Measurements from ENCODE around the gene ADGRG2.
"Not testable (repeated sequence)": the region's sequence is repeated elsewhere in the genome, so short reads cannot be mapped to it uniquely, and the experiment has no call there.

ADGRG2 gene

DNA sequence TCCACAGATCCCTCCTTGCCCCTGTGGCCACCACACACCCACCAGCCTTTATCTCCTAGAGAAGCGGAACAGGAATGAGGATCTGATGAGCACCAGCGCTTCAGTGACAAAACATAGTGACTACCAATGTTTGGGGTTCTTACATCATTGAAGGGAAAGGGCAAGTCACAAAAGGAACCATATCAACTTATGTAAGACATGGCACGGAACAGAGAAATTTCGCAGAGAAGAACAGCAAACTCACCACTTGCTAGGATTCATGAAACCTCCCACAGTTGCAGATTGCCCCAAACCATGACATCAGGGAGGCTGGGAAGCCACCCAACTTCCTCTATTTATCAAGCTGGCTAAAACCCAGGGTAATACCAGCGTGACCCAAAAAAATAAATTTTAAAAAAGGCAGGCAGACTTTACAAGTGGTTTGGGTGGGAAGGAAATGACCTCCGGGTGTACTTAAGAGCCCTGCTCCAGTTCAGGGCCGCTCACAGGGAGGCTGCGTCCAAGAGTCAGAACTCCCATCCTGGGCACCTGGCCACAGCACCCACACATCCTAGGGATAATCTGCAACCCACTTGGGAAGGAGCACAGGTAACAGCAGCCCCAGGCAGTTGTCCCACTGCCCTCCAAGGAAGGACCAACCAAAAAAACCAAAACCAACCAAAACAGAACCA is 36.0 kb downstream of the ADGRG2 start:
- Histone ChIP-seq H3K4me1 (ENCODE audit: control insufficient read depth, insufficient read depth, low read length, poor library complexity, severe bottlenecking) (no peaks in the 10 kb centered on the region), H3K9me3 (ENCODE audit: control insufficient read depth, low read length) (no peaks in the 10 kb centered on the region), H3K36me3 (ENCODE audit: control insufficient read depth, insufficient read depth, low read length) (no peaks in the 10 kb centered on the region), H3K27ac (ENCODE audit: low read depth, low read length, severe bottlenecking) (no peak overlapping the region), H3K4me3 (ENCODE audit: extremely low read depth, insufficient read depth, low read length, poor library complexity, severe bottlenecking) (no peak overlapping the region)
- WGBS, 2 experiments (ENCODE audit: insufficient coverage in 2 of 2): no CpG with 5 or more reads among the region's 8 CpGs

GRCh38 chrX:19085666-19086065 is 36.6 kb downstream of the ADGRG2 start:
- Histone ChIP-seq H3K36me3 (ENCODE audit: control insufficient read depth, insufficient read depth, low read length) (no peaks in the 10 kb centered on the region), H3K4me3 (ENCODE audit: extremely low read depth, insufficient read depth, low read length, poor library complexity, severe bottlenecking) (no peak overlapping the region), H3K27ac (ENCODE audit: low read depth, low read length, severe bottlenecking) (no peak overlapping the region), H3K4me1 (ENCODE audit: control insufficient read depth, insufficient read depth, low read length, poor library complexity, severe bottlenecking) (no peaks in the 10 kb centered on the region), H3K9me3 (ENCODE audit: control insufficient read depth, low read length) (no peaks in the 10 kb centered on the region)
- WGBS, 2 experiments (ENCODE audit: insufficient coverage in 2 of 2): 80% methylated on average over 1 of the region's 3 CpGs

DNA sequence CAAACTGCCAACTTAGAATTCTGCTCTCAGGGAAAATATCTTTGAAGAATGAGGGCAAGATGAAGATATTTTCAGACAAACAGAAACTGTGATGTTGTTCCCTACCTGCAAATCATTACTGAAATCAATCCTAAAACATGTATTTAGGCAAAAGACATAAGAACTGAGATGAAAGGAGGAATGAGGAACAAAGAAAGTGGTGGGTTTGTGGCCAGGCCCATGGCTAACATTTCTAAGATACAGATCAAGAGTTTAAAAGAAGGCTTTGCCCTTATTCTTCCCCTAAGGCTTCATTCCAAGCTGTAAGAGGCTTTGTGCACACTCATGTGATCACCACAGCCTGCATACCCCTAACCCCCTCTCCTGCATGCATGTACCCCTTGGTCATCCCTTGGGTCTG is 46.5 kb downstream of the ADGRG2 start:
- Histone ChIP-seq H3K4me1 (ENCODE audit: control insufficient read depth, insufficient read depth, low read length, poor library complexity, severe bottlenecking) (no peaks in the 10 kb centered on the region), H3K4me3 (ENCODE audit: extremely low read depth, insufficient read depth, low read length, poor library complexity, severe bottlenecking) (no peak overlapping the region), H3K9me3 (ENCODE audit: control insufficient read depth, low read length) (no peaks in the 10 kb centered on the region), H3K36me3 (ENCODE audit: control insufficient read depth, insufficient read depth, low read length) (no peaks in the 10 kb centered on the region), H3K27ac (ENCODE audit: low read depth, low read length, severe bottlenecking) (no peak overlapping the region)

GRCh38 chrX:19072372-19072771 is 49.9 kb downstream of the ADGRG2 start:
- Histone ChIP-seq H3K4me1 (ENCODE audit: control insufficient read depth, insufficient read depth, low read length, poor library complexity, severe bottlenecking) (no peaks in the 10 kb centered on the region), H3K36me3 (ENCODE audit: control insufficient read depth, insufficient read depth, low read length) (no peaks in the 10 kb centered on the region), H3K27ac (ENCODE audit: low read depth, low read length, severe bottlenecking) (no peak overlapping the region), H3K9me3 (ENCODE audit: control insufficient read depth, low read length) (no peaks in the 10 kb centered on the region), H3K4me3 (ENCODE audit: extremely low read depth, insufficient read depth, low read length, poor library complexity, severe bottlenecking) (no peak overlapping the region)
- no CpG with 5 or more reads among the region's 3 CpGs for WGBS, 2 experiments (ENCODE audit: insufficient coverage in 2 of 2)

DNA sequence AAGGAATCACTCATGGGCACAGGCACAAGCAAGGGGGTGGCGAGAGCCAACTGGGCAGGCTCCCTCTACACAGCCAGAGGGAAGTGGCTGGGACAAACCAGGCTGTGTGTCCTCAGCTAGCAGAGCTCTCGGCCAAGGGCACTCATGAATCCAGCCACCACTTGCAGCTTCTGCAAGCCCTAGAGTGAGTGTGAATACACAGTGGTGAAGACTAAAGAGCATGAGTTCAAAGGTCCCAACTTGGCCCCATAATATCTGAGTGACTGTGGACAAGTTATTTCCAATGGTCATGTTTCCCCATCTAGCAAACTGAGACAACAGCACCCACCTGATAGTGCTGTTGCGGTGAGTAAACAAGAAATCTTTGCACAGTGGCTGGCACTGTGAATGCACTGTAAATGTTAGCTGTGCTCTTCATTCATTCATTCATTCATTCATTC is 51.7 kb downstream of the ADGRG2 start:
- no peaks in the 10 kb centered on the region for H3K4me1 ChIP-seq (ENCODE audit: control insufficient read depth, insufficient read depth, low read length, poor library complexity, severe bottlenecking)
- no peak overlapping the region for H3K27ac ChIP-seq (ENCODE audit: low read depth, low read length, severe bottlenecking)
- no peaks in the 10 kb centered on the region for H3K36me3 ChIP-seq (ENCODE audit: control insufficient read depth, insufficient read depth, low read length)
- H3K4me3 ChIP-seq (ENCODE audit: extremely low read depth, insufficient read depth, low read length, poor library complexity, severe bottlenecking): no peak overlapping the region
- H3K9me3 ChIP-seq (ENCODE audit: control insufficient read depth, low read length): no peaks in the 10 kb centered on the region
- WGBS, 2 experiments (ENCODE audit: insufficient coverage in 2 of 2): 100% methylated on average over 1 of the region's 3 CpGs; no CpG with 5 or more reads in 1 of the 2 experiments

DNA sequence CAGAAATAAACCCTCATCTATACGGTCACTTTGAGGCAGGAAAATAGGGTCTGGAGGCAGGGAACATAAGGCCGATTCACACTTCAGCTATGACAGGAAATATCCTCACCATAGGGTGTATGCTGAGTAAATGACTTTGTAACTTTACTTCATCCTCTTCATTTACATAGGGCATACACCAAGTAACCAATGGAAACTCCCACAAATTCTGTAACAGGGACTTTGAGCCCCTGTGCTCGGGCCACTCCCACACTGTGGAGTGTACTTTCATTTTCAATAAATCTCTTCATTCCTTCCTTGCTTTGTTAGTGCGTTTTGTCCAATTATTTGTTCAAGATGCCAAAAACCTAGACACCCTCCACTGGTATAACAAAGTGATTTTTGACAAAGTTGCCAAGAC is 55.3 kb downstream of the ADGRG2 start:
- H3K27ac ChIP-seq (ENCODE audit: low read depth, low read length, severe bottlenecking); H3K4me3 ChIP-seq (ENCODE audit: extremely low read depth, insufficient read depth, low read length, poor library complexity, severe bottlenecking); H3K4me1 ChIP-seq (ENCODE audit: control insufficient read depth, insufficient read depth, low read length, poor library complexity, severe bottlenecking); H3K36me3 ChIP-seq (ENCODE audit: control insufficient read depth, insufficient read depth, low read length); H3K9me3 ChIP-seq (ENCODE audit: control insufficient read depth, low read length): not testable (repeated sequence)
- 100% methylated on average over 2 of the region's 4 CpGs; no CpG with 5 or more reads in 1 of the 2 experiments for WGBS, 2 experiments (ENCODE audit: insufficient coverage in 2 of 2)

DNA sequence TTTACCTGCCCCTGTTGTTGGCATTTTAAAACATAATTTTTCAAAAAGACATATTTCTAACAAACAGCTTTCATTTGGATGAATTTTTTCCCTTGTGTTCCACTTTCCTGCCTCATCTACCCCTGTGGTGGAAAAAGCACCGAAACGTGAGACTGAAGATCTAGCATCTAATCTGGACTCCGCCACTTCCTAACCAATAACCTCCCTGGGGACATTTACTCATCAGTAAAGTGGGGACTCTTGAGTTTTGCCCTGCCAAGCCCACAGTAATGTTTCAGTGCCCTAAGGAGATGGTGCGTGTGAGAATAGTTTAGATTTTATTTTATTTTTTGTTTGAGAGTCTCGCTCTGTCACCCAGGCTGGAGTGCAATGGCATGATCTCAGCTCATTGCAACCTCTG is 56.7 kb downstream of the ADGRG2 start:
- no peaks in the 10 kb centered on the region for H3K9me3 ChIP-seq (ENCODE audit: control insufficient read depth, low read length)
- no peaks in the 10 kb centered on the region for H3K4me1 ChIP-seq (ENCODE audit: control insufficient read depth, insufficient read depth, low read length, poor library complexity, severe bottlenecking)
- no peaks in the 10 kb centered on the region for H3K36me3 ChIP-seq (ENCODE audit: control insufficient read depth, insufficient read depth, low read length)
- no peak overlapping the region for H3K27ac ChIP-seq (ENCODE audit: low read depth, low read length, severe bottlenecking)
- WGBS, 2 experiments (ENCODE audit: insufficient coverage in 2 of 2): 100% methylated on average over 1 of the region's 5 CpGs; no CpG with 5 or more reads in 1 of the 2 experiments
- H3K4me3 ChIP-seq (ENCODE audit: extremely low read depth, insufficient read depth, low read length, poor library complexity, severe bottlenecking): no peak overlapping the region

GRCh38 chrX:19064175-19064574 is 58.1 kb downstream of the ADGRG2 start:
- Histone ChIP-seq H3K4me1 (ENCODE audit: control insufficient read depth, insufficient read depth, low read length, poor library complexity, severe bottlenecking) (no peaks in the 10 kb centered on the region), H3K36me3 (ENCODE audit: control insufficient read depth, insufficient read depth, low read length) (no peaks in the 10 kb centered on the region), H3K4me3 (ENCODE audit: extremely low read depth, insufficient read depth, low read length, poor library complexity, severe bottlenecking) (no peak overlapping the region), H3K9me3 (ENCODE audit: control insufficient read depth, low read length) (no peaks in the 10 kb centered on the region), H3K27ac (ENCODE audit: low read depth, low read length, severe bottlenecking) (no peak overlapping the region)
- WGBS, 2 experiments (ENCODE audit: insufficient coverage in 2 of 2): 88 to 89% methylated on average over 4 to 5 of the region's 6 CpGs

DNA sequence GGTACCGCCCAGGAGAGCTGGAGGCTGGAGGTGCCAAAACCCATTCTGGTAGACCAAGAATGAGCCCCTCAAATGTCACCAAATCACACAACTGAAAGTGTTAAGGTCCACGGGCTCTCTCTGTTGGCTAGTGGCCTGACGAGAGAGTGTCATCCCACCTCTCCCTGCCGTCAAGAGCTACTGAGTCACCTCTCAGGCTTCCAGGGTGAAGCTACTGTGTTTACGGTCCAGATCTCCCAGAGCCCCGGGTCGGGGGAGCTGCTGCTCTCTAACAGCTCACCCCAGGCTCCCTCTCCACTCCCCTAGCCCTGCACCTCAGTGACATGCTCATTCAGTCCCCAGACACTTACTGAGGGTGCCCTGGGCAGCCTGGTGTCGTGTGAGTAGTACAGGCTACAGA is 59.2 kb downstream of the ADGRG2 start:
- Histone ChIP-seq H3K36me3 (ENCODE audit: control insufficient read depth, insufficient read depth, low read length) (no peaks in the 10 kb centered on the region), H3K9me3 (ENCODE audit: control insufficient read depth, low read length) (no peaks in the 10 kb centered on the region), H3K4me1 (ENCODE audit: control insufficient read depth, insufficient read depth, low read length, poor library complexity, severe bottlenecking) (no peaks in the 10 kb centered on the region), H3K4me3 (ENCODE audit: extremely low read depth, insufficient read depth, low read length, poor library complexity, severe bottlenecking) (no peak overlapping the region), H3K27ac (ENCODE audit: low read depth, low read length, severe bottlenecking) (no peak overlapping the region)
- WGBS, 2 experiments (ENCODE audit: insufficient coverage in 2 of 2): 85% methylated on average over 5 of the region's 8 CpGs; no CpG with 5 or more reads in 1 of the 2 experiments

DNA sequence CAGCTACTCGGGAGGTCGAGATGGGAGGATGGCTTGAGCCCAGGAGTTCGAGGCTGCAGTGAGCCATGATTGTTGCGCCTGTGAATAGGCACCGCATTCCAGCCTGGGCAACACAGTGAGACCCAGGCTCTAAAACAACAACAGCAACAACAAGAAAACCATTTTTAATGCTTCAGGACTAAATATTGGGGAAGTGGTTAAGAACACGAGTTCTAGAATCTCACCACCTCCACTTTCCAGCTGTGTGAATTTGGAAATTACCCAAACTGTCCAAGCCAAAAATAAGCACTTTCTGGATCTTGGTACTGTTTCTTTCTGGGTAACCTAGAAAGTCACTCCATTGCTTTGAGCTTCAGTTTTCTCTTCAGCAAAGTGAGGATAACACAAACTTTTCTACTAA is 63.2 kb downstream of the ADGRG2 start:
- Histone ChIP-seq H3K4me1 (ENCODE audit: control insufficient read depth, insufficient read depth, low read length, poor library complexity, severe bottlenecking) (no peaks in the 10 kb centered on the region), H3K9me3 (ENCODE audit: control insufficient read depth, low read length) (no peaks in the 10 kb centered on the region), H3K27ac (ENCODE audit: low read depth, low read length, severe bottlenecking) (no peak overlapping the region), H3K4me3 (ENCODE audit: extremely low read depth, insufficient read depth, low read length, poor library complexity, severe bottlenecking) (no peak overlapping the region), H3K36me3 (ENCODE audit: control insufficient read depth, insufficient read depth, low read length) (no peaks in the 10 kb centered on the region)
- WGBS, 2 experiments (ENCODE audit: insufficient coverage in 2 of 2): 88 to 90% methylated on average over 3 of the region's 6 CpGs

DNA sequence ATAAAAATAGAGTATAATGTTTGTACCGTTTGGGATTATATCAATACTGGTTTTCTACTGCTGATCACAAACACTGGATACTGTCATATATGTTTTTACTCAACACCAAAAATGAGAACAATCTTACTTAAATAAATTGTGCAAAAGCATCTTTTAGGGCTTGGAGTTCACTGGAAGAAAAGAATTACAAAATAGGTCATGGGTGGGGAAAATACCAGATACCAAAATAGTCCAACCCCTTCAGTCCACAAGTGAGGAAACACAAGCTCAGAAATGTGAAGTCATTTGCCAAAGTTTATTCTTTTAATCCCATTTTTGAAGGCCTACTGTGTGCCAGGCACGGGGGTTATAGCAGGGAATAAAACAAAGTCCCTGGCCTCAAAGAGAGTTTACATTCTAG is 64.4 kb downstream of the ADGRG2 start:
- H3K4me3 ChIP-seq (ENCODE audit: extremely low read depth, insufficient read depth, low read length, poor library complexity, severe bottlenecking): no peak overlapping the region
- H3K27ac ChIP-seq (ENCODE audit: low read depth, low read length, severe bottlenecking): no peak overlapping the region
- H3K4me1 ChIP-seq (ENCODE audit: control insufficient read depth, insufficient read depth, low read length, poor library complexity, severe bottlenecking): no peaks in the 10 kb centered on the region
- no peaks in the 10 kb centered on the region for H3K36me3 ChIP-seq (ENCODE audit: control insufficient read depth, insufficient read depth, low read length)
- WGBS, 2 experiments (ENCODE audit: insufficient coverage in 2 of 2): no CpG with 5 or more reads among the region's 2 CpGs
- H3K9me3 ChIP-seq (ENCODE audit: control insufficient read depth, low read length): no peaks in the 10 kb centered on the region

All from mesodermal cell (in vitro differentiated cells).